ENCODE results near the gene KRTAP10-3.

GRCh38 chr21:44582055-44582454 lies 23.5 kb upstream of the KRTAP10-3 start:
- TF ChIP-seq CTCF (IDR thresholded peaks at IDR 0.05; ENCODE audit: insufficient read depth, low read depth, low read length) = no peak
- no peak for TF ChIP-seq EZH2 (IDR thresholded peaks at IDR 0.05; ENCODE audit: insufficient read depth, low read length)

Measured in astrocyte (in vitro differentiated cells and primary cell).